ENCODE results near the gene IGSF3. TPM values are rescaled to one million over a fixed set of nuclear protein-coding genes. Genes with fewer than 3 reads are reported as not detected.
"Not testable (repeated sequence)": the region's sequence is repeated elsewhere in the genome, so short reads cannot be mapped to it uniquely, and the experiment has no call there.

The IGSF3 gene
- total and polyA plus RNA-seq, 2 of the 8 experiments (the other 6 are each of a cell fraction or from before 2014, with no cell fraction given) = 30.0 to 32.2 TPM

DNA sequence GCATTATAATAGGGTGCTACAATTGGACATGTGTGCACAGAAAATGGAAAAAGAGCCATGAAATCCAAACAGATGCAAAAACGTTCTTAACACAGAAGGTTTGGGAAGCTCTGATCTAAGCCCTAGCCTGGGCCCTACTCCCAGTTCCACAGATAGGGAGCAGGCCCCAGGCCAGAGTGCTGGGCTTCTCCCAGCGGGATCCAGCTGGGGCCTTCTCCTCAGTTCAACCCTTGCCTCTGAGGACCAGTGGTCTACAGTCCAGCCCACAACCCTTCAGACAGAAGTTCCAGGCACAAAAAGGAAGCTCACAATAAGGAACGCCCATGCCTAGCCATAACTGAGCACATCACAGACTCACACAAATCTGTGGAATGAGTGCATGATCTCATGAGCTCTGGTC lies 16.8 kb downstream of the IGSF3 start:
- H3K27ac ChIP-seq (ENCODE audit: low read depth, low read length); H2BK12ac ChIP-seq (ENCODE audit: low read depth, low read length): not testable (repeated sequence)

DNA sequence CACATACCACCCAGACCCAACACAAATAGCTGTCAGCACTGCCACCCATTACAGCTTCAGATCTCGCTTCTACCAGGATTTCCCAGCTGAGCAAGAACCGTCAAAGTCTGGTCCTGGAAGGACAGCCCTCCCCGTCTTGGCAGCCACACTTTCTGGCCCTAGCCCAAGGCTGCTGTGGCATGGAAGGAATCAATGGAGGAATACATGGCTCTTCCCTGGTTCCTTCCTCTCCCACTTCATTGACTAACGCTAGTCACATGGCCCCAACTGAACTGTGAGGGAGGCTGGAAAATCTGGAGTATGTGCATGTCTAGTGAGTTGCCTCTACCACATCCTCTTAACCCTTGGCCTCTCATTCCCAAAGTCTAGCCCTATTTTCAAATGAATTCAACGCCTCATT lies 18.5 kb downstream of the IGSF3 start:
- H2AFZ ChIP-seq (ENCODE audit: low read length); H3K4ac ChIP-seq (replicated peaks; ENCODE audit: insufficient read length, low read depth, low read length); POLR2A ChIA-PET (ENCODE audit: partially characterized antibody); H2BK12ac ChIP-seq (ENCODE audit: low read depth, low read length); H3K4me3 ChIP-seq (ENCODE audit: extremely low read depth in 1 of 4, insufficient read depth in 2 of 4, low read depth in 3 of 4, low read length in 4 of 4); H4K8ac ChIP-seq (ENCODE audit: extremely low read depth, insufficient read depth, low read length); DNase-seq (ENCODE audit: low read depth in 1 of 2, low spot score in 2 of 2); H3K36me3 ChIP-seq (ENCODE audit: control insufficient read depth in 2 of 4, insufficient read depth in 4 of 4, low read length in 3 of 4); H3K4me1 ChIP-seq (replicated peaks in 1 of 4; ENCODE audit: control insufficient read depth in 3 of 4, insufficient read depth in 4 of 4, low read length in 3 of 4); H2BK15ac ChIP-seq (ENCODE audit: low read length); H2BK5ac ChIP-seq (ENCODE audit: low read depth, low read length); H3K23ac ChIP-seq (ENCODE audit: insufficient read length); H3K23me2 ChIP-seq (ENCODE audit: low read depth, low read length); H3K14ac ChIP-seq (ENCODE audit: insufficient read length); H2BK20ac ChIP-seq (ENCODE audit: low read length); FAIRE-seq; H3K18ac ChIP-seq (ENCODE audit: extremely low read depth, low read length); H4K91ac ChIP-seq (replicated peaks; ENCODE audit: insufficient read length, low read length); H3K27me3 ChIP-seq (replicated peaks in 1 of 4; ENCODE audit: control insufficient read depth in 3 of 4, extremely low read depth in 1 of 4, insufficient read depth in 3 of 4, low read length in 3 of 4); H2BK120ac ChIP-seq (replicated peaks; ENCODE audit: low read depth, low read length); H3K27ac ChIP-seq (ENCODE audit: low read depth, low read length); H4K20me1 ChIP-seq (replicated peaks in 1 of 2; ENCODE audit: control insufficient read depth in 1 of 2, insufficient read depth in 2 of 2, low read length in 2 of 2); H4K5ac ChIP-seq (ENCODE audit: insufficient read length, low read depth, low read length); H3K4me2 ChIP-seq (ENCODE audit: insufficient read depth in 1 of 2, low read depth in 2 of 2, low read length in 2 of 2); H3K9me3 ChIP-seq (ENCODE audit: insufficient read depth in 2 of 2, low read depth in 1 of 2, low read length in 1 of 2); H2AK5ac ChIP-seq (ENCODE audit: low read depth, low read length); H3K9ac ChIP-seq (replicated peaks in 1 of 4; ENCODE audit: extremely low read depth in 1 of 4, low read depth in 3 of 4, low read length in 3 of 4); H3K79me1 ChIP-seq (ENCODE audit: low read depth, low read length); H3K56ac ChIP-seq (replicated peaks; ENCODE audit: insufficient read length, low read depth, low read length): not testable (repeated sequence)
- peaks cover 0 to 14% of the 10 kb centered on the region in 2 experiments; a peak in 2 of 4 replicates for H3K79me2 ChIP-seq (ENCODE audit: control insufficient read depth in 1 of 2, insufficient read depth in 2 of 2, low read length in 2 of 2)
- WGBS, 2 experiments (ENCODE audit: extremely low coverage in 1 of 2, insufficient coverage in 1 of 2, insufficient read length in 1 of 2, insufficient replicate concordance in 2 of 2, low coverage in 1 of 2, low lambda C conversion rate in 2 of 2, missing lambda C conversion rate in 1 of 2) = 83% methylated on average over 5 of the region's 5 CpGs; no CpG with 5 or more reads in 1 of the 2 experiments
- CTCF ChIA-PET (ENCODE audit: partially characterized antibody) = interaction anchor here (0.9 to 1.5 kb wide), 2 partner anchors 17 to 24 kb away, joined by 3 read pairs; no protein-coding TSS in a partner anchor

More for the DNA sequence above, 16.8 kb downstream of the IGSF3 start:
- H3K4ac ChIP-seq (replicated peaks; ENCODE audit: insufficient read length, low read depth, low read length); H4K20me1 ChIP-seq (replicated peaks in 1 of 2; ENCODE audit: control insufficient read depth in 1 of 2, insufficient read depth in 2 of 2, low read length in 2 of 2); H2BK15ac ChIP-seq (ENCODE audit: low read length); H3K23ac ChIP-seq (ENCODE audit: insufficient read length); DNase-seq (ENCODE audit: low read depth in 1 of 2, low spot score in 2 of 2); H3K4me3 ChIP-seq (ENCODE audit: extremely low read depth in 1 of 4, insufficient read depth in 2 of 4, low read depth in 3 of 4, low read length in 4 of 4); H3K79me1 ChIP-seq (ENCODE audit: low read depth, low read length); H2AFZ ChIP-seq (ENCODE audit: low read length); H3K56ac ChIP-seq (replicated peaks; ENCODE audit: insufficient read length, low read depth, low read length); POLR2A ChIA-PET (ENCODE audit: partially characterized antibody); H3K36me3 ChIP-seq (ENCODE audit: control insufficient read depth in 2 of 4, insufficient read depth in 4 of 4, low read length in 3 of 4); H3K9me3 ChIP-seq (ENCODE audit: insufficient read depth in 2 of 2, low read depth in 1 of 2, low read length in 1 of 2); H4K5ac ChIP-seq (ENCODE audit: insufficient read length, low read depth, low read length); H3K27me3 ChIP-seq (replicated peaks in 1 of 4; ENCODE audit: control insufficient read depth in 3 of 4, extremely low read depth in 1 of 4, insufficient read depth in 3 of 4, low read length in 3 of 4); H3K23me2 ChIP-seq (ENCODE audit: low read depth, low read length); H2AK5ac ChIP-seq (ENCODE audit: low read depth, low read length); H3K18ac ChIP-seq (ENCODE audit: extremely low read depth, low read length); H4K91ac ChIP-seq (replicated peaks; ENCODE audit: insufficient read length, low read length); H2BK120ac ChIP-seq (replicated peaks; ENCODE audit: low read depth, low read length); H2BK5ac ChIP-seq (ENCODE audit: low read depth, low read length); H3K4me1 ChIP-seq (replicated peaks in 1 of 4; ENCODE audit: control insufficient read depth in 3 of 4, insufficient read depth in 4 of 4, low read length in 3 of 4); H4K8ac ChIP-seq (ENCODE audit: extremely low read depth, insufficient read depth, low read length); H2BK20ac ChIP-seq (ENCODE audit: low read length); H3K14ac ChIP-seq (ENCODE audit: insufficient read length); H3K9ac ChIP-seq (replicated peaks in 1 of 4; ENCODE audit: extremely low read depth in 1 of 4, low read depth in 3 of 4, low read length in 3 of 4); FAIRE-seq; H3K4me2 ChIP-seq (ENCODE audit: insufficient read depth in 1 of 2, low read depth in 2 of 2, low read length in 2 of 2): not testable (repeated sequence)
- 83% methylated on average over 2 of the region's 3 CpGs; no CpG with 5 or more reads in 1 of the 2 experiments for WGBS, 2 experiments (ENCODE audit: extremely low coverage in 1 of 2, insufficient coverage in 1 of 2, insufficient read length in 1 of 2, insufficient replicate concordance in 2 of 2, low coverage in 1 of 2, low lambda C conversion rate in 2 of 2, missing lambda C conversion rate in 1 of 2)
- CTCF ChIA-PET (ENCODE audit: partially characterized antibody) = interaction anchor here (2.1 kb wide), 1 partner anchor 75 kb away, joined by 5 read pairs; no protein-coding TSS in a partner anchor
- H3K79me2 ChIP-seq (ENCODE audit: control insufficient read depth in 1 of 2, insufficient read depth in 2 of 2, low read length in 2 of 2) = peaks cover 0 to 12% of the 10 kb centered on the region in 2 experiments; a peak in 2 of 4 replicates

Data from H1 (cell line).